Activated CD4-positive, alpha-beta T cell treated with anti-CD3 and anti-CD28 coated beads for 24 hours (primary cell): ENCODE data around the gene PTP4A1.
"Not testable (repeated sequence)": the region's sequence is repeated elsewhere in the genome, so short reads cannot be mapped to it uniquely, and the experiment has no call there.

Source experiments
- DNase-seq, 2 donors: peaks; one replicate each; pipeline ENCODE4 v3.0.0-alpha.2; 2020; ENCODE audit warnings: low read depth in 2 of 2

PTP4A1 gene

DNA sequence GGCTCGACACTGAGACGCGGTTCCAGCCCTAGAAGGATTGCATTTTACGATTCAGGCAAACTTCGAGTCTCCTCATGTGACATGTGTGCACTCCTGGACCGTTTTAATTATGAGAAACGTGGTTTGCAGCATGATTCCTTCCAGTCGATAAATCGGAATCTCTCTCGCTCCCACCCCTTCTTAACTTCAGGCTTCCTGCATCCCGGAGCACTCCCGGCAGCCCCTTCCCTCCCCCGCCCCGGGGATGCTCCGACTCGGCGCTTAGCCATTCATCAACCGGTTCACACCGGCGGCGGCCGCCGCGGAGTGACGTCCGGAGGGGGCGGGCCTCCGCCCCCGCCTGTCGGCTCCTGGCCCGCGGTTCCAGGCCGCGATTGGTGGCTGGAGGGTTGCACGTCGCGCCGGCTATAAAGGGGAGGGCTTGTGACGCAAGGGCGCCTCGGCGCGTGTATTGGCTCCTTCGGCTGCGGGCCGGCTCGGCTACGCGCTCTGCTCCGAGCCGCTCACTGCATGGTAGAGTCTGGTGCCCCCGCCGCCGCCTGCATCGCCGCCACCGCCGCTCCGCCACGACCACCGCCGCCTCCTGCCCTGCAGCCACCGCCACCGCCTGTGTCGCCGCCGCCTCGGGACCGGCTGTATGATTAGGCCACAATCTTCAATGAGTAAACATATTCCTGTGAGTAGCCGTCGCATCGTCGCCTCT lies at the start of gene PTP4A1, which contains the start of gene LOC128125822:
Gene PTP4A1 (plus strand): TSS at position 437 of the 703 bp plus-strand sequence. CDS start 4,401 bp downstream, outside the sequence.
Gene LOC128125822 (plus strand): TSS at position 437 of the 703 bp plus-strand sequence.
- peak; percentile 91 to 94 for DNase-seq

DNA sequence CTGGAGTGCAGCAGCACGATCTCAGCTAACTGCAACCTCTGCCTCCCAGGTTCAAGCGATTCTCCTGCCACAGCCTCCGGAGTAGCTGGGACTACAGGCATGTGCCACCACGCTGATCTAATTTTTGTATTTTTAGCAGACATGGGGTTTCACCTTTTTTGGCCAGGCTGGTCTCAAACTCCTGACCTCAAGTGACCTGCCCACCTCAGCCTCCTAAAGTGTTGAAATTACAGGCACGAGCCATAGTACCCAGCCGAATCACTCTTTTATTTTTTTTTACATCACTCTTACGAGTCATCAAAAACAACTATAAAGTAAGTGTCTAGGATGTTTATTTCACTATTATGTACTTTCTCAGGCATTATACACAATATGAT lies 49.4 kb upstream of the PTP4A1 start:
- not testable (repeated sequence) for DNase-seq

DNA sequence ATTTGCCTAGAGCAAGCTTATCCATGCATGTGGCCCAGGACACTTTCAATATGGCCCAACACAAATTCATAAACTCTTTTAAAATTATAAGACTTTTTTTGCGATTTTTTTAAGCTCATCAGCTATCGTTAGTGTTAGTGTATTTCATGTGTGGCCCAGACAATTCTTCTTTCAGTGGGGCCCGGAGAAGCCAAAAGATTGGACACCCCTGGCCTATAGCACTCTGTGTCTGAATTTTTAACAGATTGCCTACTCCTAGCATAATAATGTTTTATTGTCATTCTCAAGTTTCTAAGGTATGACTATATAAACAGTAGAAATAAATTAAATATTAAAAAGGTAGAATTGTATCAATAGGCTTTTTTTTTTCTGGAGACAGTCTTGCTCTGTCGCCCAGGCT lies 48.6 kb upstream of the PTP4A1 start:
- no peak for DNase-seq

- DNase-seq, result no peak
Observed at GRCh38 chr6:63525186-63525878, 46.9 kb upstream of the PTP4A1 start.

GRCh38 chr6:63526931-63527330 lies 45.3 kb upstream of the PTP4A1 start:
- DNase-seq, result no peak

DNA sequence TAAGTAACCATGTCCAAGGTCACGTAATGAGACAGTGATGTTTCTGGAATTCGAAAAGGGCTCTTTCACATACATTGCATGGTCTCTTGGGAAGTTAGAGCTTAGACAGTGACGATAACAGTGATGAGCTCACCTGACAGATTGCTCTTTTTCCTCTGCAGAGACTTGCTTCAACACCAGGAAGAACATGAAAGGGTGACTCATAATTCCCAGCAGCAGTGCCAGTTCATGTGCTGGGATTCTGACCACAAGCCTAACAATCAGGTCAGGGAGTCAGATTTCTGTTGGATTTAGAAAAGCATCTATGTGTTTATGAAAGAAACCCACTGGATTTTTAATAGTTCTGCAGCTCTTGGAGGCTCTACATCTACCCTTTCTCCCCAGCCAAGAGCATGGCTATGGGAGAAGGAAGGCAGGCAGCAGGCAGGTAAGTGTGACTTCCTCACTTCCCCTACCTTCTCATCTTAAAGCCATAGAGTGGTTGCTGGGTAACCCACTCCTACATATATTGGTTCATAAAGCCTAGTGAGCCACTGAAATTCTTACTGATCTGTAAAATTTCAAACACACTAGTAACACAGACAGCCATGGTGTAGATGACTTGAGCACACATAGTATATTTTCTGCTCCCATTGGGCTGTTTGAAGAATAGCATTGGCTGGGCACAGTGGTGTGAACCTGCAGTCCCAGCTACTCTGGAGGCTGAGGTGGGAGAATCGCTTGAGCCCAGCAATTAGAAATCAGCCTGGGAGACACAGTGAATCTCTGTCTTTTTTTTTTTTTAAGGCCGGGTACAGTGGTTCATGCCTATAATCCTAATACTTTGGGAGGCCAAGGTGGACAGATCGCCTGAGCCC lies 44.4 kb upstream of the PTP4A1 start:
- DNase-seq, result no peak

- no peak for DNase-seq
Observed at GRCh38 chr6:63529498-63529897, 42.8 kb upstream of the PTP4A1 start.

- DNase-seq, result no peak
Observed at GRCh38 chr6:63530182-63530581, 42.1 kb upstream of the PTP4A1 start.

DNA sequence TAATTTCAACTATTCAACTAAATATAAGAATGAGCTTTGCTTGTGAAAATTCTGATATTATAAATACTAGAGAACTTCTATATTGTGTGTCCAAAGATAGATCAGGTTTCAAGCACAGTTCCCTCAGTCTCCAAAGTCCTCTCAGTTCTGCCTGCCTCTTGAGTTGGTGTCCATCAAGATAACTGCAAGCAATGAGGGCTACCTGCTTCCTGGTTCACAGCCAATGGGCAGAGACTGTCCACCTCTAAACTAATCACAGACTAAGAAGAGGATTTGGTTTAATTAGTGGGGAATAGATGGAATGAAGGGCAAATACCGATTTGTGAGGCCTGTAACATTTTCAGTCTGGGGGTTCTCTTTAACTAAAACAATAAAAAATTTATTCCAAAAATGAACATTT lies 41.3 kb upstream of the PTP4A1 start:
- no peak for DNase-seq

DNA sequence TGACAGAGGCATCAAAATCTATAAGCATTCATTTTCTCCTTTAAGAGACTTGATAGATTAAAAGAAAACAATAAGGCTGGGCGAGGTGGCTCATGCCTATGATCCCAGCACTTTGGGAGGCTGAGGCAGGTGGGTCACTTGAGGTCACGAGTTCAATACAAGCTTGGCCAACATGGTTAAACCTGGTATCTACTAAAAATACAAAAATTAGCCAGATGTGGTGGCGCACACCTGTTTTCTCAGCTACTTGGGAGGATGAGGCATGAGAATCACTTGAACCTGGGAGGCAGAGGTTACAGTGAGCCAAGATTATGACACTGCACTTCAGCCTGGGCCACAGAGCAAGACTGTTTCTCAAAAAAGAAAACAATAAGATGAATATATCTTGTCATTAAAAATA lies 39.3 kb upstream of the PTP4A1 start:
- no peak for DNase-seq

DNA sequence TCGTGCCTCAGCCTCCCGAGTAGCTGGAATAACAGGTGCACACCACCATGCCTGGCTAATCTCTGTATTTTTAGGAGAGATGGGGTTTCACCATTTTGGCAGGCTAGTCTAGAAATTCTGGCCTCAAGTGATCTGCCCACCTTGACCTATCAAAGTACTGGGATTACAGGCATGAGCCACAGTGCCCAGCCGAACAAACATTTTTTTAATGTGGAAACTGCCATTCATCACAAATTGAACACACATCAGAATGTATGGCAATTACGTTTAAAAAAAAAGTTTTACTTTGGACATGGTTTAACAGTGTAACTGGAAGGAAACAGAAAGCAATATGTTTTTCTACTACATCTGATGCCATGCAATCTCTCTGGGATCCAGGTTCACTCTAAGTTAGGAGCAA lies 38.3 kb upstream of the PTP4A1 start:
- DNase-seq, result no peak

DNA sequence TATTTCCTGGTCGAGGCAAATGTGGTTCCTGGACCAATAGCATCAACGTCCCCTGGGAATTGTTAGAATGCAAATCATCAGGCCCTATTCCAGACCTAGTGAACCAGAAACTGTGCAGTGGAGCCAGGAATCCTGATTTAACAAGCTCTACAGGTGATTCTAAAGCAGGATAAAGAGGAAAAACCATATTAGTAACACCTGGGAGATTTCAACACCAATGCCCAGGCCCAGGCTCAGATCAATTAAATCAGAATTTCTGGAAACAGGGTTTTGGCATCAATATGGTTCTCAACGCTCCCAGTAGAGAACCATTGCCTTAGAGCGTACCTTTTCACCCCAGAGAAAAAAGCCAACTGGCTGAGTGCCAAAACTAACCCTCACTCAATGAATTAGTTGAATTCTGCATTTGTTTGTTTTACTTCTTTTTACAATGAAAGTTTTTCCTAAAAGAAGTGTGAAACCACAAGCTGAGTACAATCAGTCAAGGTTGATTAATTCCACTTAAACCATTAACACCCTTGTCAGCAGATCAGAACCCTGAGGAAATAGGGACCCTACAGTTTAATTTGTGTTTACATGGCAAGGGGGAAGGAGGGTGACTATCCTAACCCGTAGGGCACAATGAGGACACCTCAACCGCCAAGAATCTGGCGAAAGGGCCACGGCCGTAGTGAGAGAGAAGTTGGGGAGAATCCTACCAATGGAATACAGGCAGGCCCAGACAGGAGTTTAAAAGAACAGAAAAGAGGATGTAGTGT lies 34.9 kb upstream of the PTP4A1 start:
- DNase-seq, result no peak

- DNase-seq, result no peak
Observed at GRCh38 chr6:63537959-63538300, 34.4 kb upstream of the PTP4A1 start.

GRCh38 chr6:63538550-63538949 lies 33.7 kb upstream of the PTP4A1 start:
- DNase-seq, result no peak

DNA sequence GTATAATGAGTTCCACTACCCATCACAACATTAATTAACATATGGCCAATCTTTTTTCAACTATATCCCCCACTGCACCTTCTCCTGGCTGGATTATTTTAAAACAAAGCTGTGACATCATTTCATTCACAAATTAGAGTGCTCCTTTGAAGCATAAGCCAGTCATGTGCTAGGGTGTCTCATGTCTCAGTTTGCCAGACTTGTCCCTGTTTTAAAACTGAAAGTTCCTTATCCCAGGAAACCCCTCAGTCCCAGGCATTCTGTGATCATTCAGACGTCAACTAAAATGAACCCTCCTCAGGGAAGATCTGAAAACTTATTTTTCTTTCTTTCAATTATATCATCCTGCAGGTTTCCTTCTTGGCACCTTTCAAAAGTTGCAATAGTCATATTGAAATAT lies 29.3 kb upstream of the PTP4A1 start:
- DNase-seq, result no peak

DNA sequence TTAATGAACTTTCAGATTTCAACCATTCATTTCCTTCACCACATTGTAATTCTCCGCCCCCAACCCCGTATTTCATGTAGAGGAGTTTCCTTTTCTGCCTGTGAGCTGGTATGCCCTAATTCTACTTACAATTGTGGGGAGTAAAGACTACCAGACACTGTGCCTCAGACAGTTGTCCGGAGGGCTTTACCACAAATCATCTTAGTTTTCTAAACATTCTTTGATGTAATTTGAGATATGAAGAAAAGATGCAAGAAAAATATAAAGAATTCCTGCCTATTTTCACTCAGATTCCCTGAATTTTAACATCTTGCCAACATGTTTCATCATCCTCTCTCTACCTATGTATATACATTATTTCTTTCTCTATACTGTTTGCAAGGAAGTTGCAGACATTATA lies 28.3 kb upstream of the PTP4A1 start:
- no peak for DNase-seq

- no peak for DNase-seq
Observed at GRCh38 chr6:63546236-63546635, 26.0 kb upstream of the PTP4A1 start.

DNA sequence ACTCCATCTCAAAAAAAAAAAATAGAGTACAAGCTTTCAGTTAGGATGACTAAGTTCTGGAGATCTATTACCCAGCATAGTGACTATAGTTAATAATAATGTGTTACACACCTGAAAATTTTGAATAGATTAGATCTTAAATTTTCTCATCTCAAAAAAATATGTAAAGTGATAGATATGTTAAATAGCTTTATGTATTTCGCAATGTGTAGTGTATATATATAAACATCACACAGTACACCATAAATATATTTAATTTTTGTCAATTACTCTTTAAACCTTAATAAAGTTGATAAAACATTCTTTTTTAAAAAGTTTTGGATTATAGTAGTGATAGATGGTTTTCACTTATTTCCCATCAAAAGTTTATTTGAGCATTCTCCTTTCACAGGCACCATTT lies 25.6 kb upstream of the PTP4A1 start:
- no peak for DNase-seq

DNA sequence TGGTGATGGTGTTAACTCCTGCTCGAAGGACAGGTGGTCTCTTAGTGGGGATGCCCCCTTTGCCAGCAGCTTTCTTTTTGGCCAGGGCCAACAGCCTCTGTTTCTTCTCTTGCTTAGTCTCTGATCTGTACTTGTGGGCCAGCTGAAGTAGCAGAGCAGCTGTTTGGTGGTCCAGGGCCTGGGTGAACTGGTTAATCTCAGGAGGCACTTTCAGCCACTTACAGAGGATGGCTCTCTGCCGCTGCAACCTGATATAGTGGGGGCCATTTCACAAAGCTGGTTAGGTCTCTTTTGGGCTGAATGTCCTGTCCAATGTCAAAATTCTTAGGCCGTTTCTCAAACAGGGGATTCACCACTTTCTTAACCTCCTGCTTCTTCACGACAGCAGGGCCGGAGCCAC lies 23.2 kb upstream of the PTP4A1 start:
- DNase-seq, result no peak

DNA sequence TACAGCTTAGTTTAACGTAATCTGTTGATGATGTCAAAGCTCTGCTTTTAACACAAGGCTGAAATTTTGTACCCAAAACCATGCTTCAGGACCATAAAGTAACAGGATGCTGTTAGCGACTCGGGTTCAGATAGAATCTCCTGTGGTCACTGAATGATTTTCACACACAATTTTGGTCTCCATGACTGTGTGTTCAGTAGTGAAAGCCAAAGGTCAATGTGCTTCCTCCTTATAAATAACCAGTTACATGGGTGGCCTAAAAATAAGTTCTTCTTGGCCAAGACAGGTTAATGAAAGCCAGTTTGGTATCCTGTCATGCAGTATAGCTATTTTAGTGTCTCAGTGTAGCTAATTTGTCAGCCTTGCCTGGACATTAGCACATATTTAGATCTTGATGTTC lies 19.1 kb upstream of the PTP4A1 start:
- DNase-seq, result no peak

- no peak for DNase-seq
Observed at GRCh38 chr6:63553900-63554299, 18.4 kb upstream of the PTP4A1 start.

DNA sequence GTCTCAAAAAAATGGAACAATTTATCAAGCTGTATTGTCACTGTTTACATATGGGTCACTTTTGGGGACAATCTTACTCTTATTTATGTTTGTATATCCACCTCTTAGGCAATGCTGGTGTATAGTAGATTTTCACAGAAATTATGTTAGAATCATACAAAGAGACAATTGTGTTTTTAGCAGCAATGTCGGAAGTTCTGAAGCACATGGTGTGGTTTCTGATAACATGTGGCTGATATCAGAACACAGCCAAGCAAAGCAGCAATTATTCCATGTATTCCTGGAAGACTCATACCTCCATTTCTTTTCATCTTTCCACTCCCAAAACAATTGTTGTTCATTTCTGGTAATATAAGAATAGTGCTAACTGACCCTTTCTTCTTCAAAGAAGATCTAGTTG lies 17.5 kb upstream of the PTP4A1 start:
- DNase-seq, result no peak
